SU-DHL-6 (cell line): Measurements from ENCODE around the gene HHATL.

Experiments used
- H2AFZ ChIP-seq: fragments of 200-600 bp; sonication (generic); 2 replicates; pipeline ENCODE4 v1.6.1; 2014; ENCODE audit warnings: low read depth, mild to moderate bottlenecking, moderate library complexity, mixed read lengths, antibody characterized with exemption, low read length; ENCODE audit not compliant: severe bottlenecking
- H3F3A ChIP-seq: fragments of 200-600 bp; shearing (Covaris generic); 2 replicates; pipeline ENCODE4 v1.6.0; 2016; ENCODE audit warnings: antibody characterized with exemption, mild to moderate bottlenecking; ENCODE audit not compliant: insufficient read depth
- H3K27ac ChIP-seq: fragments of 200-600 bp; sonication (generic); 2 replicates; pipeline ENCODE4 v1.5.1; 2016; ENCODE audit warnings: low read depth, mild to moderate bottlenecking, low read length, moderate library complexity, mixed read lengths
- H3K27me3 ChIP-seq: fragments of 200-600 bp; sonication (generic), shearing (Covaris generic); 2 replicates; pipeline ENCODE4 v1.6.0; 2014; ENCODE audit warnings: mild to moderate bottlenecking, low read length
- H3K36me3 ChIP-seq: fragments of 200-600 bp; sonication (generic); 2 replicates; pipeline ENCODE4 v1.6.1; 2014; ENCODE audit warnings: mild to moderate bottlenecking, low read length, mixed read lengths
- H3K4me2 ChIP-seq: fragments of 300-600, 200-600 bp; shearing (Covaris generic), sonication (generic); 2 replicates; pipeline ENCODE4 v1.6.0; 2014; ENCODE audit warnings: low read length, low read depth, mild to moderate bottlenecking; ENCODE audit not compliant: poor library complexity, severe bottlenecking
- H3K4me3 ChIP-seq: fragments of 200-600 bp; sonication (generic); 2 replicates; pipeline ENCODE4 v1.5.1; 2014; ENCODE audit warnings: antibody characterized with exemption, low read length, mild to moderate bottlenecking, mixed read lengths; ENCODE audit not compliant: insufficient read depth, poor library complexity, severe bottlenecking
- H3K79me2 ChIP-seq: fragments of 200-600 bp; sonication (generic); 2 replicates; pipeline ENCODE4 v1.6.1; 2014; ENCODE audit warnings: mild to moderate bottlenecking, low read length, moderate library complexity; ENCODE audit not compliant: insufficient read depth
- H3K9ac ChIP-seq: fragments of 200-600 bp; sonication (generic); 2 replicates; pipeline ENCODE4 v1.7.0; 2014; ENCODE audit warnings: mild to moderate bottlenecking, low read length
- H3K9me2 ChIP-seq: fragments of 200-600 bp; sonication (generic); replicated peaks from 2 replicates; pipeline ENCODE4 v1.6.1; 2014; ENCODE audit warnings: low read length; ENCODE audit not compliant: insufficient read depth
- H3K9me3 ChIP-seq: fragments of 200-600 bp; sonication (generic); 2 replicates; pipeline ENCODE4 v1.6.1; 2014; ENCODE audit warnings: low read length, mixed read lengths; ENCODE audit not compliant: insufficient read depth
- H4K20me1 ChIP-seq: fragments of 200-600 bp; sonication (generic); 2 replicates; pipeline ENCODE4 v1.6.1; 2014; ENCODE audit warnings: low read depth, mild to moderate bottlenecking, antibody characterized with exemption, low read length, moderate library complexity, mixed read lengths
- CTCF ChIP-seq: fragments of 200-600 bp; sonication (generic); IDR thresholded peaks from one replicate; pipeline ENCODE4 v1.5.1; 2017; ENCODE audit warnings: antibody characterized with exemption, mild to moderate bottlenecking, low read length, moderate library complexity; ENCODE audit not compliant: insufficient read depth, poor library complexity, severe bottlenecking
- EZH2phosphoT487 ChIP-seq: fragments of 200-600 bp; sonication (generic), shearing (Covaris generic); conservative IDR thresholded peaks from 2 replicates; pipeline ENCODE4 v1.6.1; 2018; ENCODE audit warnings: mild to moderate bottlenecking, antibody characterized with exemption, low read length, moderate library complexity, mixed read lengths

Gene HHATL

DNA sequence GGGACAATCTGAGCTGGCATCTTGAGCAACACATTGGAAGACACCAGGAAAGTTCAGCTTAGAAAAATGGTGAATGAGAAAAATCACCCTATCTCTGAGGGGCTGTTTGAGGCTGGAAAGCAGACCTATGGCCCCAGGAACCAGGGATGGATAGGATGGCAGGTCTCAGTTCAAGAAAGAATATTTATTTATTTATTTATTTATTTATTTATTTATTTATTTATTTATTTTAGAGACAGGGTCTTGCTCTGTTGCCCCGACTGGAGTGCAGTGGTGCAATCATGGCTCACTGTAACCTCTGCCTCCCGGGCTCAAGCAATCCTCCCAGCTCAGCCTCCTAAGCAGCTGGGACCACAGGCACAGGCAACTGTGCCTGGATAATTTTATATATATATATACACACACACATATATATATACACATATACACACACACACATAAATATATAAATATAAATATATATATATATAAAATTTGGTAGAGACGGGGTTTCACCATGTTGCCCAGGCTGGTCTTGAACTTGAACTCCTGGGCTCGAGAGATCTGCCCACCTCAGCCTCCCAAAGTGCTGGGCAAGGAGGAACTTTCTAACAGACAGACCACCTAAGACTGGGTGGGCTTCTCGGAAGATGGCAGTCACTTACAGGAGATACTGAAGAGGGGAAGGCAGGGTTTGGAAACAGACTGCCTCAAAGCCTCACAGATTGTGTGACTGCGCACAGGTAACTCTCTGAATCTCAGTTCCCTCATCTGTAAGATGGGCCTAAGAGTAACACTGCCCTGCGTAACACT is 40.8 kb upstream of the HHATL start:
- no peak overlapping the region for H3K9ac ChIP-seq
- H3F3A ChIP-seq = no peaks in the 10 kb centered on the region
- no peak overlapping the region for H3K27ac ChIP-seq
- H3K9me3 ChIP-seq = no peaks in the 10 kb centered on the region
- no peaks in the 10 kb centered on the region for H3K79me2 ChIP-seq
- no peaks in the 10 kb centered on the region for H3K36me3 ChIP-seq
- peak overlapping the region; percentile 36 for H2AFZ ChIP-seq
- no peak overlapping the region for H3K4me3 ChIP-seq
- H4K20me1 ChIP-seq = no peaks in the 10 kb centered on the region
- no peaks in the 10 kb centered on the region for H3K27me3 ChIP-seq
- H3K9me2 ChIP-seq = no peaks in the 10 kb centered on the region
- TF ChIP-seq CTCF (no peak), EZH2phosphoT487 (no peak)
- H3K4me2 ChIP-seq = no peak overlapping the region

GRCh38 chr3:42742688-42743087 is 40.1 kb upstream of the HHATL start:
- no peaks in the 10 kb centered on the region for H3K27me3 ChIP-seq
- H3K4me3 ChIP-seq = no peak overlapping the region
- H3K36me3 ChIP-seq = no peaks in the 10 kb centered on the region
- H3K4me2 ChIP-seq = no peak overlapping the region
- H2AFZ ChIP-seq = no peak overlapping the region
- H3K79me2 ChIP-seq = no peaks in the 10 kb centered on the region
- H3K27ac ChIP-seq = no peak overlapping the region
- TF ChIP-seq CTCF (no peak), EZH2phosphoT487 (no peak)
- H3K9me3 ChIP-seq = no peaks in the 10 kb centered on the region
- H3K9me2 ChIP-seq = no peaks in the 10 kb centered on the region
- H3K9ac ChIP-seq = no peak overlapping the region
- no peaks in the 10 kb centered on the region for H4K20me1 ChIP-seq
- H3F3A ChIP-seq = no peaks in the 10 kb centered on the region

GRCh38 chr3:42742259-42742658 is 39.7 kb upstream of the HHATL start:
- no peaks in the 10 kb centered on the region for H3K9me2 ChIP-seq
- H2AFZ ChIP-seq = no peak overlapping the region
- H3K27me3 ChIP-seq = no peaks in the 10 kb centered on the region
- H4K20me1 ChIP-seq = no peaks in the 10 kb centered on the region
- H3K9ac ChIP-seq = no peak overlapping the region
- H3K36me3 ChIP-seq = no peaks in the 10 kb centered on the region
- no peaks in the 10 kb centered on the region for H3F3A ChIP-seq
- TF ChIP-seq CTCF = no peak
- TF ChIP-seq EZH2phosphoT487 = no peak
- no peak overlapping the region for H3K4me2 ChIP-seq
- no peak overlapping the region for H3K4me3 ChIP-seq
- H3K79me2 ChIP-seq = no peaks in the 10 kb centered on the region
- H3K27ac ChIP-seq = no peak overlapping the region
- no peaks in the 10 kb centered on the region for H3K9me3 ChIP-seq
